Esophagus muscularis mucosa (tissue), 4 donors: ENCODE measurements around the gene GLIS1. TPM values are rescaled to one million over a fixed set of nuclear protein-coding genes. Genes with fewer than 3 reads are reported as not detected.

Experiments used
- DNase-seq: peaks from one replicate; pipeline ENCODE4 v3.0.0-alpha.2; 2017; ENCODE audit errors: extremely low spot score
- H3K27ac ChIP-seq, 4 donors: fragments of 200-600 bp; sonication (generic); replicated peaks in 1 of 4; 1 replicate in 3 of 4; 2 replicates in 1 of 4; pipeline ENCODE4 v1.5.1; 2016 to 2019; ENCODE audit warnings: mild to moderate bottlenecking in 1 of 4
- H3K27me3 ChIP-seq, 4 donors: fragments of 200-600 bp; sonication (generic); one replicate each; pipeline versions ENCODE4 v1.5.1 to v1.6.0; 2016 to 2019
- H3K36me3 ChIP-seq, 4 donors: fragments of 200-600 bp; sonication (generic); one replicate each; pipeline ENCODE4 v1.5.1; 2016 to 2019
- H3K4me1 ChIP-seq, 4 donors: fragments of 200-600 bp; sonication (generic); one replicate each; pipeline ENCODE4 v1.5.1; 2016 to 2019
- H3K4me3 ChIP-seq, 4 donors: fragments of 200-600 bp; sonication (generic); 1 replicate in 2 of 4; 2 replicates in 2 of 4; pipeline ENCODE4 v1.5.1; 2016 to 2019; ENCODE audit warnings: mild to moderate bottlenecking in 4 of 4, moderate library complexity in 1 of 4
- H3K9me3 ChIP-seq, 4 donors: fragments of 200-600 bp; sonication (generic); 1 replicate in 3 of 4; 2 replicates in 1 of 4; pipeline ENCODE4 v1.5.1; 2016 to 2019
- CTCF ChIP-seq, 3 experiments: fragments of 200-600 bp in 2 of 3; fragments of 450-650 bp in 1 of 3; sonication (generic) in 2 of 3; IDR thresholded peaks; one replicate each; pipeline ENCODE4 v1.5.1; 2017 to 2019; ENCODE audit warnings: antibody characterized with exemption in 3 of 3, mild to moderate bottlenecking in 2 of 3, moderate library complexity in 1 of 3
- EP300 ChIP-seq: sonication (generic); formaldehyde crosslinking; IDR thresholded peaks from one replicate; pipeline ENCODE4 v1.6.1; 2017; ENCODE audit warnings: antibody characterized with exemption
- POLR2A ChIP-seq: fragments of 450-650 bp; IDR thresholded peaks from one replicate; pipeline ENCODE4 v1.6.1; 2017; ENCODE audit warnings: antibody characterized with exemption, moderate library complexity, mild to moderate bottlenecking, low read depth
- POLR2AphosphoS5 ChIP-seq, 2 donors: sonication (generic); formaldehyde crosslinking; IDR thresholded peaks; one replicate each; pipeline ENCODE4 v1.6.1; 2017; ENCODE audit warnings: antibody characterized with exemption in 2 of 2
- WGBS: methylation state at CpG from one replicate; pipeline ENCODE4 v1.1.5; 2018; 5-methylcytosine and 5-hydroxymethylcytosine counted together
- intact Hi-C: fragments of 100-400 bp; cut with DNase I; formaldehyde crosslinking; loops from one replicate; pipeline ENCODE4 v1.15.1; 2023
- total RNA-seq, 4 donors: library from RNA; depleted of rRNA; stranded (reverse); fragments of >200 nt; gene quantifications; one replicate each; pipeline versions ENCODE4 v1.1.0 to v1.2.1, GENCODE V29; 2016

GLIS1 gene
- total RNA-seq, 4 donors from 2014 or later = 0.17 to 0.42 TPM; not detected in 2

- H3K4me3 ChIP-seq = no peak overlapping the region
- H3K9me3 ChIP-seq = no peaks in the 10 kb centered on the region
- no peaks in the 10 kb centered on the region for H3K36me3 ChIP-seq
- no peak overlapping the region for H3K27ac ChIP-seq
- H3K4me1 ChIP-seq = no peaks in the 10 kb centered on the region
- intact Hi-C loops = no loop called here
- WGBS = 68% methylated on average over 2 of the region's 2 CpGs
- peaks cover 0 to 44% (median 0%) of the 10 kb centered on the region in 4 donors for H3K27me3 ChIP-seq
- DNase-seq = no peak
- TF ChIP-seq EP300 (no peak), POLR2AphosphoS5 (IDR thresholded peaks at IDR 0.05) (no peak), POLR2A (no peak), CTCF (IDR thresholded peaks at IDR 0.05) (no peak)
Observed at GRCh38 chr1:53718443-53718842, 20.5 kb downstream of the GLIS1 start.

GRCh38 chr1:53717025-53717804 lies 21.7 kb downstream of the GLIS1 start:
- WGBS = 84% methylated on average over 6 of the region's 6 CpGs
- Histone ChIP-seq H3K27me3 (peaks cover 0 to 45% (median 0%) of the 10 kb centered on the region in 4 donors), H3K27ac (no peak overlapping the region), H3K4me1 (no peaks in the 10 kb centered on the region), H3K36me3 (no peaks in the 10 kb centered on the region), H3K9me3 (no peaks in the 10 kb centered on the region), H3K4me3 (no peak overlapping the region)
- intact Hi-C loops = no loop called here
- no peak for DNase-seq
- no peak for TF ChIP-seq POLR2A
- TF ChIP-seq CTCF (IDR thresholded peaks at IDR 0.05) = no peak
- no peak for TF ChIP-seq EP300
- no peak for TF ChIP-seq POLR2AphosphoS5 (IDR thresholded peaks at IDR 0.05)

- Histone ChIP-seq H3K27ac (no peak overlapping the region), H3K27me3 (peaks cover 0 to 45% (median 0%) of the 10 kb centered on the region in 4 donors), H3K4me3 (no peak overlapping the region), H3K9me3 (no peaks in the 10 kb centered on the region), H3K36me3 (no peaks in the 10 kb centered on the region), H3K4me1 (no peaks in the 10 kb centered on the region)
- WGBS = 87% methylated on average over 5 of the region's 5 CpGs
- DNase-seq = no peak
- TF ChIP-seq POLR2AphosphoS5 (IDR thresholded peaks at IDR 0.05) (no peak), POLR2A (no peak), EP300 (no peak), CTCF (IDR thresholded peaks at IDR 0.05) (no peak)
- intact Hi-C loops = no loop called here
Observed at GRCh38 chr1:53716150-53716549, 22.8 kb downstream of the GLIS1 start.

GRCh38 chr1:53715478-53715877 lies 23.5 kb downstream of the GLIS1 start:
- H3K27me3 ChIP-seq = peaks cover 0 to 45% (median 0%) of the 10 kb centered on the region in 4 donors
- no peak for DNase-seq
- WGBS = 74% methylated on average over 11 of the region's 11 CpGs
- H3K36me3 ChIP-seq = no peaks in the 10 kb centered on the region
- no peak overlapping the region for H3K4me3 ChIP-seq
- no peak overlapping the region for H3K27ac ChIP-seq
- no peaks in the 10 kb centered on the region for H3K4me1 ChIP-seq
- intact Hi-C loops = no loop called here
- no peaks in the 10 kb centered on the region for H3K9me3 ChIP-seq
- TF ChIP-seq CTCF (IDR thresholded peaks at IDR 0.05) (no peak), POLR2A (no peak), POLR2AphosphoS5 (IDR thresholded peaks at IDR 0.05) (no peak), EP300 (no peak)

GRCh38 chr1:53712276-53712675 lies 26.7 kb downstream of the GLIS1 start:
- WGBS = 83% methylated on average over 1 of the region's 2 CpGs
- Histone ChIP-seq H3K27me3 (peaks cover 0 to 41% (median 0%) of the 10 kb centered on the region in 4 donors), H3K4me1 (no peaks in the 10 kb centered on the region), H3K4me3 (no peak overlapping the region), H3K36me3 (no peaks in the 10 kb centered on the region), H3K27ac (no peak overlapping the region), H3K9me3 (no peaks in the 10 kb centered on the region)
- DNase-seq = no peak
- intact Hi-C loops = no loop called here
- no peak for TF ChIP-seq POLR2AphosphoS5 (IDR thresholded peaks at IDR 0.05)
- TF ChIP-seq EP300 = no peak
- TF ChIP-seq CTCF (IDR thresholded peaks at IDR 0.05) = no peak
- TF ChIP-seq POLR2A = no peak
